GM13977 (cell line): Measurements from ENCODE around the gene COL12A1.

ENCODE experiments used
- DNase-seq: peaks from one replicate; pipeline ENCODE4 v3.0.0; 2012; ENCODE audit warnings: low spot score
- in situ Hi-C: fragments of 300-500 bp; cut with MboI; formaldehyde crosslinking; loops from one replicate; pipeline ENCODE4 v1.12.0; 2022; ENCODE audit warnings: low sequenced_read_pairs, low pct_unique_long_range_greater_than_20kb, mixed read lengths, inconsistent platforms; ENCODE audit not compliant: unreplicated experiment
- TF ChIP-seq, protein P1 (sequence below): IDR thresholded peaks from 2 replicates; pipeline ENCODE4 v1.5.1; 2012; ENCODE audit warnings: mild to moderate bottlenecking, control low read depth; ENCODE audit not compliant: insufficient read depth; ENCODE audit errors: extremely low read depth, missing control alignments

Gene COL12A1

GRCh38 chr6:75223428-75223827 lies 17.6 kb upstream of the COL12A1 start:
- TF ChIP-seq, protein P1, sequence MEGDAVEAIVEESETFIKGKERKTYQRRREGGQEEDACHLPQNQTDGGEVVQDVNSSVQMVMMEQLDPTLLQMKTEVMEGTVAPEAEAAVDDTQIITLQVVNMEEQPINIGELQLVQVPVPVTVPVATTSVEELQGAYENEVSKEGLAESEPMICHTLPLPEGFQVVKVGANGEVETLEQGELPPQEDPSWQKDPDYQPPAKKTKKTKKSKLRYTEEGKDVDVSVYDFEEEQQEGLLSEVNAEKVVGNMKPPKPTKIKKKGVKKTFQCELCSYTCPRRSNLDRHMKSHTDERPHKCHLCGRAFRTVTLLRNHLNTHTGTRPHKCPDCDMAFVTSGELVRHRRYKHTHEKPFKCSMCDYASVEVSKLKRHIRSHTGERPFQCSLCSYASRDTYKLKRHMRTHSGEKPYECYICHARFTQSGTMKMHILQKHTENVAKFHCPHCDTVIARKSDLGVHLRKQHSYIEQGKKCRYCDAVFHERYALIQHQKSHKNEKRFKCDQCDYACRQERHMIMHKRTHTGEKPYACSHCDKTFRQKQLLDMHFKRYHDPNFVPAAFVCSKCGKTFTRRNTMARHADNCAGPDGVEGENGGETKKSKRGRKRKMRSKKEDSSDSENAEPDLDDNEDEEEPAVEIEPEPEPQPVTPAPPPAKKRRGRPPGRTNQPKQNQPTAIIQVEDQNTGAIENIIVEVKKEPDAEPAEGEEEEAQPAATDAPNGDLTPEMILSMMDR = no peak
- DNase-seq = no peak
- in situ Hi-C loops = loop anchor here (25.0 kb wide), 2 partner anchors 811 to 1136 kb away; no protein-coding TSS in a partner anchor

- TF ChIP-seq, protein P1 = no peak
- DNase-seq = no peak
- in situ Hi-C loops = loop anchor here (25.0 kb wide), 2 partner anchors 810 to 1135 kb away; no protein-coding TSS in a partner anchor
Measured at GRCh38 chr6:75222261-75222660, 16.4 kb upstream of the COL12A1 start.

DNA sequence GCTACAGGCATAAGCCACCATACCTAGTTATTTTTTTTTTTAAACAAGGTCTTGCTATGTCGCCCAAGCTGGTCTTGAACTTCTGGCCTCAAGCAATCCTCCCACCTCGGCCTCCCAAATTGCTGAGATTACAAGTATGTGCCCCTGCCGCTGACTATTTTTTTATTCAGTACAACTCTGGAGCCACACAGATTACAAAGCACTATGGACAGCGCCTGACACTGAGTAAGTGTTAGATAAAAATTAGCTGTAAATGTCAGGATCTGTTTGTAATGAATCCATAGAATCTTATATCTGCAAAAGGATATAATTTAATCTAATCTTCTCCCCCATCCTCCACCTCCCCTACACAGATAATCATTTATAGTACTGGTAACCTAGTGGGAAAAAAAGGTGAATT lies 15.3 kb upstream of the COL12A1 start:
- TF ChIP-seq, protein P1 = no peak
- DNase-seq = no peak
- in situ Hi-C loops = loop anchor here (25.0 kb wide), 2 partner anchors 809 to 1134 kb away; no protein-coding TSS in a partner anchor

GRCh38 chr6:75220357-75220756 lies 14.5 kb upstream of the COL12A1 start:
- TF ChIP-seq, protein P1 = no peak
- no peak for DNase-seq
- in situ Hi-C loops = loop anchor here (25.0 kb wide), 2 partner anchors 808 to 1133 kb away; no protein-coding TSS in a partner anchor

DNA sequence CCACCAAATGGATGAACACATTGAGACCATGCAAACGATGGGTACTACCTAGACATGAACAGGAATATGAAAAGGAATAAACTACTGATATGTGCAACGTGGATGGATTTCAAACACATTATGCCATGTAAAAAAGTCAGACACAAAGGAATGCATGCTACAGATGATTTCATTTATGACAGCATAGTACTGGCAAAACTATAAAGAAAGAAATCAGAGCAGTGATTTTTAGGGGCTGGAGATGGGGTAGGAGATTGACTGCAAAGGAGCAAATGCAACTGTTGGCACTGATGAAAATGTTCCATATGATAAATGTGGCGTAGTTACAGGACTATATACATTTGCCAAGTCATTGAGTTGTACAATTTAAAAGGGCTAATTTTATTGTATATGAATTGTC lies 13.4 kb upstream of the COL12A1 start:
- TF ChIP-seq, protein P1 = no peak
- DNase-seq = no peak
- in situ Hi-C loops = loop anchor here (10.0 to 25.0 kb wide), 3 partner anchors 807 to 1474 kb away; no protein-coding TSS in a partner anchor

- in situ Hi-C loops = loop anchor here (10.0 to 25.0 kb wide), 3 partner anchors 805 to 1472 kb away; no protein-coding TSS in a partner anchor
- TF ChIP-seq, protein P1 = no peak
- no peak for DNase-seq
Measured at GRCh38 chr6:75217193-75217592, 11.3 kb upstream of the COL12A1 start.
